ENCODE data around the gene SIVA1.

SIVA1 gene

DNA sequence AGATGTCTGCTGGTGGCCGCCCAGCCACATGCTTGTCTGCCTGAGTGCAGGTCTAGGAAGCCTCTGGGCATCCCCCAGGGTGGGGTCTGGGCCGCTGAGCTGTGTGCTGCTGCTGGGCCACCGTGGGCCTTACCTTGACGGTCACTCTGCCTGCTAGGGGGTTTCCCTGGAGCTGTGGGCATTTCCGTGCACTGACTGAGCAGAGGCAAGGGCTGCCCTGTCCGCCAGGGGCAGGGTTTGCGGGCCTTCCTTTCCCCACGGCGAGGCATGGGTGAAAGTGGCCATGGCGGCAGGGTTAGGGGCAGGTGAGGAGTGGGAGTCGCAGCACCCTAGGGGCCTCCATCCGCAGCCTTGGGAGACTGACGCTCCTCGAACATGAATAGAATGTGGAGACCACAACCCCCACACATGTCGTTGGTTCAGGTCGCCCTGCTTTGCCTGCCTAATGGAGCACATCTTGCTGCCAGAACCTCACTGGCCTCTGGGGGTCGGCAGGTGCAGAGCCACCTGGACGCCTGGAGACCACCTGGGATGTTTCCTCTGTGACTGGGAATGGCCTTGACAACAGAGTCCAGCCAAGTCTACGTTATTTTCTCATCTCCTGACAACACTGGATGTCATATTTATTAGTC lies 50.4 kb downstream of the SIVA1 start:
- Histone ChIP-seq H3K4me1 (ENCODE audit: control insufficient read depth, insufficient read depth, low read length) (peaks cover 34% of the 10 kb centered on the region), H3K9ac (ENCODE audit: low read length) (no peak overlapping the region), H3K27me3 (ENCODE audit: control insufficient read depth, insufficient read depth, low read length) (no peaks in the 10 kb centered on the region), H3K9me3 (ENCODE audit: control insufficient read depth, low read length) (no peaks in the 10 kb centered on the region), H3K4me3 (ENCODE audit: low read length) (no peak overlapping the region), H3K36me3 (ENCODE audit: control insufficient read depth, insufficient read depth, low read length) (no peaks in the 10 kb centered on the region)

DNA sequence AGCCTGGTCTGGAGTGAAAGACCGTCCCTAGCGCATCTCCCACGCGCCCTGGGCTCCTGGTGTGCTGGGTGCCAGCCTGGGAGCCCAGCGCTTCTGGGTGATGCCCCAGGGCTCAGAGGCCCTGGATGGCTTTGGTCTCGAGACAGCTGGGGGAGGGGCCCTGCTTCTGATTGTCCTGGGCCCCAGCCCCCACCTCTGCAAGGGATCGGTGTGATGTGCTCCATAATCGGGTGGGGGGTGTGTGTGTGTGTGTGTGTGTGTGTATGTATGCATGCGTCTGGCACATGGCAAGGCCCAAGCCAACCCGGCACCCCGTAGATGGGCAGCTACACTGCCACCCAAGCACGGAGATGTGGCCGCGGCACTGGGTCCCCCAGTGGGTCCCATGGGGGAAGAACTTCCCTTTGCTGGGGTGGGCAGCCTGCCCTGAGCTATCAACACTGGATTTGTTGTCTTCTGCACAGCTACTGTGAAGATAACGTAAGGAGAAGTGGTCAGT lies 51.0 kb downstream of the SIVA1 start:
- peaks cover 29% of the 10 kb centered on the region for H3K4me1 ChIP-seq (ENCODE audit: control insufficient read depth, insufficient read depth, low read length)
- H3K4me3 ChIP-seq (ENCODE audit: low read length): no peak overlapping the region
- H3K27me3 ChIP-seq (ENCODE audit: control insufficient read depth, insufficient read depth, low read length): no peaks in the 10 kb centered on the region
- H3K36me3 ChIP-seq (ENCODE audit: control insufficient read depth, insufficient read depth, low read length): no peaks in the 10 kb centered on the region
- H3K9me3 ChIP-seq (ENCODE audit: control insufficient read depth, low read length): no peaks in the 10 kb centered on the region
- no peak overlapping the region for H3K9ac ChIP-seq (ENCODE audit: low read length)

GRCh38 chr14:104804481-104805325 lies 51.8 kb downstream of the SIVA1 start:
- Histone ChIP-seq H3K4me1 (ENCODE audit: control insufficient read depth, insufficient read depth, low read length) (peaks cover 22% of the 10 kb centered on the region), H3K9me3 (ENCODE audit: control insufficient read depth, low read length) (no peaks in the 10 kb centered on the region), H3K9ac (ENCODE audit: low read length) (no peak overlapping the region)

GRCh38 chr14:104805326-104805678 lies 52.4 kb downstream of the SIVA1 start:
- H3K9ac ChIP-seq (ENCODE audit: low read length): no peak overlapping the region
- H3K4me1 ChIP-seq (ENCODE audit: control insufficient read depth, insufficient read depth, low read length): peaks cover 17% of the 10 kb centered on the region
- H3K9me3 ChIP-seq (ENCODE audit: control insufficient read depth, low read length): no peaks in the 10 kb centered on the region
- H3K27me3 ChIP-seq (ENCODE audit: control insufficient read depth, insufficient read depth, low read length): no peaks in the 10 kb centered on the region
- H3K4me3 ChIP-seq (ENCODE audit: low read length): no peak overlapping the region
- H3K36me3 ChIP-seq (ENCODE audit: control insufficient read depth, insufficient read depth, low read length): no peaks in the 10 kb centered on the region

More at GRCh38 chr14:104804481-104805325, 51.8 kb downstream of the SIVA1 start:
- no peak overlapping the region for H3K4me3 ChIP-seq (ENCODE audit: low read length)
- no peaks in the 10 kb centered on the region for H3K27me3 ChIP-seq (ENCODE audit: control insufficient read depth, insufficient read depth, low read length)
- no peaks in the 10 kb centered on the region for H3K36me3 ChIP-seq (ENCODE audit: control insufficient read depth, insufficient read depth, low read length)

DNA sequence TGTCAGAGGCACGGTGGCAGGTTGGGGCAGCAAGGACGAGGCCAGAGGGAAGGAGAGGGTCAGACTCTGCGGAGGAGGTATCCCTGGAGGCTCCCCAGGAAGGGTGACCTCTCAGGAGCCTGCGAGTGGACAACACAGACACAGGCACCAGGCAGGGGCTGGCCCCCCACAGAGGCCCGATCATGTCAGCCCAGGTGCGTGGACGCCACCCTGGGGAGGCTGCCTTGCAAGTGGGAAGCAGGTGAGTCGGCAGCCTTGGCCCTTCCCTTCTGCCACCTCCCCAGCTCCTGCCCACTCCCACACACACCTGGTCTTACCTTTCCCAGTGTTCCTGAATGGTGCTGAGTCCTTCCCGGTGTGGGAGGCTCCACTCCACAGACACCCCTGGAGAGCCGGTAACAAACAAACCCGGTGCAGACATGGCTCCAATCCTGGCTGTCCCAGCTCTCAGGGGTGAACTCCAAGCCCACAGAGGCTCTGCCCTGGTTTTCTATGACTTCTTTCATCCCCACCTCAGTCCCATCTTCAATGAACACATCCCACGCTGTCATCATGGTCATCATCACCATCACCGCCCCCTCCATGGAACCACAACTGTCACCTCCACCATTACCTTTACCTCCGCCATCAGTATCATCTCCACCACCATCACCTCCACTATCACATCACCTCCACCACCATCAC lies 53.1 kb downstream of the SIVA1 start:
- Histone ChIP-seq H3K9me3 (ENCODE audit: control insufficient read depth, low read length) (no peaks in the 10 kb centered on the region), H3K9ac (ENCODE audit: low read length) (no peak overlapping the region), H3K4me1 (ENCODE audit: control insufficient read depth, insufficient read depth, low read length) (peaks cover 17% of the 10 kb centered on the region), H3K4me3 (ENCODE audit: low read length) (no peak overlapping the region), H3K27me3 (ENCODE audit: control insufficient read depth, insufficient read depth, low read length) (no peaks in the 10 kb centered on the region), H3K36me3 (ENCODE audit: control insufficient read depth, insufficient read depth, low read length) (no peaks in the 10 kb centered on the region)

- H3K36me3 ChIP-seq (ENCODE audit: control insufficient read depth, insufficient read depth, low read length): no peaks in the 10 kb centered on the region
- H3K4me3 ChIP-seq (ENCODE audit: low read length): no peak overlapping the region
- no peaks in the 10 kb centered on the region for H3K27me3 ChIP-seq (ENCODE audit: control insufficient read depth, insufficient read depth, low read length)
- H3K9me3 ChIP-seq (ENCODE audit: control insufficient read depth, low read length): no peaks in the 10 kb centered on the region
- H3K4me1 ChIP-seq (ENCODE audit: control insufficient read depth, insufficient read depth, low read length): peaks cover 10% of the 10 kb centered on the region
- H3K9ac ChIP-seq (ENCODE audit: low read length): no peak overlapping the region
Measured at GRCh38 chr14:104806625-104807465, 53.9 kb downstream of the SIVA1 start.

GRCh38 chr14:104808456-104808855 lies 55.5 kb downstream of the SIVA1 start:
- no peaks in the 10 kb centered on the region for H3K9me3 ChIP-seq (ENCODE audit: control insufficient read depth, low read length)
- H3K4me3 ChIP-seq (ENCODE audit: low read length): no peak overlapping the region
- no peaks in the 10 kb centered on the region for H3K36me3 ChIP-seq (ENCODE audit: control insufficient read depth, insufficient read depth, low read length)
- H3K9ac ChIP-seq (ENCODE audit: low read length): no peak overlapping the region
- H3K27me3 ChIP-seq (ENCODE audit: control insufficient read depth, insufficient read depth, low read length): no peaks in the 10 kb centered on the region
- H3K4me1 ChIP-seq (ENCODE audit: control insufficient read depth, insufficient read depth, low read length): no peaks in the 10 kb centered on the region
